ENCODE results near the gene LINC01488.

LINC01488 gene

GRCh38 chr11:69535908-69536307 is 54.4 kb downstream of the LINC01488 start:
- FAIRE-seq, result no peak

GRCh38 chr11:69536406-69536805 is 54.9 kb downstream of the LINC01488 start:
- FAIRE-seq, result no peak

- no peak for FAIRE-seq
These were observed 55.7 kb downstream of the LINC01488 start for GRCh38 chr11:69537126-69537525.

- no peak for FAIRE-seq
These were observed 56.6 kb downstream of the LINC01488 start for GRCh38 chr11:69537855-69538640.

GRCh38 chr11:69538854-69539253 is 57.4 kb downstream of the LINC01488 start:
- FAIRE-seq, result no peak

- no peak for FAIRE-seq
These were observed 58.1 kb downstream of the LINC01488 start for GRCh38 chr11:69539416-69540117.

GRCh38 chr11:69540118-69541000 is 58.9 kb downstream of the LINC01488 start:
- FAIRE-seq, result no peak

- no peak for FAIRE-seq
These were observed 59.5 kb downstream of the LINC01488 start for GRCh38 chr11:69541001-69541285.

GRCh38 chr11:69541501-69542313 is 60.2 kb downstream of the LINC01488 start:
- FAIRE-seq, result no peak

- FAIRE-seq, result no peak
These were observed 61.1 kb downstream of the LINC01488 start for GRCh38 chr11:69542314-69543168.
